Keratinocyte (primary cell): ENCODE data around the gene RETN. TPM values are rescaled to one million over a fixed set of nuclear protein-coding genes. Genes with fewer than 3 reads are reported as not detected.

Experiments used
- DNase-seq: peaks from one replicate; pipeline ENCODE4 v3.0.0-alpha.2; 2011; ENCODE audit warnings: low read depth, missing footprints, low spot score
- FAIRE-seq: peaks from 2 replicates; lab custom pipeline; 2011; peaks lifted over from hg19 to GRCh38; lab: Jason Lieb, UNC
- H2AFZ ChIP-seq: 2 replicates; pipeline ENCODE4 v1.6.0; 2012; ENCODE audit warnings: low read length, control low read depth, inconsistent platforms; ENCODE audit not compliant: control insufficient read depth
- H3K27ac ChIP-seq: 2 replicates; pipeline ENCODE4 v1.5.1; 2011; ENCODE audit warnings: low read length; ENCODE audit not compliant: control insufficient read depth, insufficient read depth
- H3K27me3 ChIP-seq: 3 replicates; pipeline ENCODE4 v1.6.0; 2011; ENCODE audit warnings: low read length; ENCODE audit not compliant: control insufficient read depth, insufficient read depth; ENCODE audit errors: extremely low read depth
- H3K36me3 ChIP-seq, 2 experiments: 2 replicates in 1 of 2; 3 replicates in 1 of 2; pipeline ENCODE4 v1.5.1; 2011; ENCODE audit warnings: low read length in 2 of 2, mild to moderate bottlenecking in 1 of 2; ENCODE audit not compliant: control insufficient read depth in 2 of 2, insufficient read depth in 2 of 2; ENCODE audit errors: extremely low read depth in 1 of 2
- H3K4me1 ChIP-seq: 3 replicates; pipeline ENCODE4 v1.5.1; 2011; ENCODE audit warnings: low read length; ENCODE audit not compliant: control insufficient read depth, insufficient read depth; ENCODE audit errors: extremely low read depth
- H3K4me2 ChIP-seq: 3 replicates; pipeline ENCODE4 v1.6.0; 2011; ENCODE audit warnings: low read depth, low read length; ENCODE audit not compliant: control insufficient read depth, insufficient read depth; ENCODE audit errors: extremely low read depth
- H3K4me3 ChIP-seq, 3 experiments: fragments of 200-600 bp in 1 of 3; sonication (generic) in 1 of 3; 2 replicates in 2 of 3; 3 replicates in 1 of 3; pipeline ENCODE4 v1.5.1; 2011 to 2016; ENCODE audit warnings: low read length in 3 of 3, mild to moderate bottlenecking in 3 of 3, control low read depth in 2 of 3, inconsistent platforms in 1 of 3, low read depth in 1 of 3, mixed read lengths in 1 of 3, mixed run types in 1 of 3, moderate library complexity in 1 of 3; ENCODE audit not compliant: control insufficient read depth in 2 of 3, insufficient read depth in 2 of 3; ENCODE audit errors: extremely low read depth in 1 of 3
- H3K79me2 ChIP-seq: 2 replicates; pipeline ENCODE4 v1.6.0; 2012; ENCODE audit warnings: low read length; ENCODE audit not compliant: control insufficient read depth, insufficient read depth
- H3K9ac ChIP-seq: 3 replicates; pipeline ENCODE4 v1.6.0; 2011; ENCODE audit warnings: low read length; ENCODE audit not compliant: control insufficient read depth, insufficient read depth; ENCODE audit errors: extremely low read depth
- H3K9me1 ChIP-seq: 3 replicates; pipeline ENCODE4 v1.6.0; 2011; ENCODE audit warnings: low read length; ENCODE audit not compliant: control insufficient read depth, insufficient read depth; ENCODE audit errors: extremely low read depth
- H3K9me3 ChIP-seq: 2 replicates; pipeline ENCODE4 v1.5.1; 2012; ENCODE audit warnings: low read depth, low read length; ENCODE audit not compliant: control insufficient read depth
- H4K20me1 ChIP-seq: 3 replicates; pipeline ENCODE4 v1.6.0; 2011; ENCODE audit warnings: low read length; ENCODE audit not compliant: control insufficient read depth, insufficient read depth; ENCODE audit errors: extremely low read depth
- CTCF ChIP-seq, 3 experiments: IDR thresholded peaks in 1 of 3; conservative IDR thresholded peaks in 1 of 3; optimal IDR thresholded peaks in 1 of 3; 2 replicates in 2 of 3; 3 replicates in 1 of 3; pipeline versions ENCODE3 to v1.5.1; 2011; ENCODE audit warnings: low read length in 3 of 3, mild to moderate bottlenecking in 3 of 3, moderate library complexity in 2 of 3, control low read depth in 1 of 3, inconsistent platforms in 1 of 3; ENCODE audit not compliant: insufficient read depth in 2 of 3; ENCODE audit errors: extremely low read depth in 1 of 3
- EZH2 ChIP-seq: IDR thresholded peaks from one replicate; pipeline ENCODE4 v1.6.1; 2012; ENCODE audit warnings: inconsistent platforms, mild to moderate bottlenecking, low read length, moderate library complexity
- dilution Hi-C: fragments of 300-500 bp; cut with MboI; formaldehyde crosslinking; loops from one replicate; pipeline ENCODE4 v1.7.0; 2020; ENCODE audit warnings: low sequenced_read_pairs; ENCODE audit not compliant: extremely low pct_ligation_motif_present
- polyA plus RNA-seq, 5 experiments: library from polyadenylated mRNA; depleted of rRNA in 3 of 5; stranded (reverse) in 3 of 5; stranded (forward) in 1 of 5; unstranded in 1 of 5; fragments of >200 nt; gene quantifications; 1 replicate in 1 of 5; 2 replicates in 3 of 5; 3 replicates in 1 of 5; pipeline versions ENCODE4 v1.2.1 to v1.2.3, GENCODE V29; 2011 to 2012; ENCODE audit warnings: missing spikeins in 2 of 5, low read depth in 1 of 5, low replicate concordance in 1 of 5

RETN gene
- polyA plus RNA-seq, 1 donor (not counting 4 experiments of a cell fraction or from before 2014, with no cell fraction given), result not detected

- Histone ChIP-seq H3K4me3 (no peak overlapping the region), H3K9me1 (no peaks in the 10 kb centered on the region), H3K27ac (no peak overlapping the region), H3K36me3 (peaks cover 18 to 22% of the 10 kb centered on the region in 2 experiments), H3K9me3 (no peaks in the 10 kb centered on the region), H3K27me3 (no peaks in the 10 kb centered on the region), H3K4me2 (no peak overlapping the region), H3K79me2 (peaks cover 50% of the 10 kb centered on the region), H4K20me1 (no peaks in the 10 kb centered on the region), H3K4me1 (peaks cover 14% of the 10 kb centered on the region), H3K9ac (no peak overlapping the region), H2AFZ (no peak overlapping the region)
- FAIRE-seq (no peak), DNase-seq (no peak)
- dilution Hi-C loops, result no loop called here
- no peak for TF ChIP-seq CTCF (optimal IDR thresholded peaks at IDR 0.05 in 1 of 3, IDR thresholded peaks at IDR 0.05 in 1 of 3, conservative IDR thresholded peaks at IDR 0.05 in 1 of 3; ENCODE audit: extremely low read depth in 1 of 3, insufficient read depth in 2 of 3, low read length in 3 of 3)
- no peak for TF ChIP-seq EZH2
Observed at GRCh38 chr19:7625763-7626372, 43.0 kb upstream of the RETN start.

- Histone ChIP-seq H3K4me2 (no peak overlapping the region), H3K9me3 (no peaks in the 10 kb centered on the region), H3K79me2 (peaks cover 56% of the 10 kb centered on the region), H2AFZ (no peak overlapping the region), H3K27ac (no peak overlapping the region), H3K9ac (no peak overlapping the region), H4K20me1 (no peaks in the 10 kb centered on the region), H3K4me1 (peaks cover 14% of the 10 kb centered on the region), H3K36me3 (peaks cover 13 to 18% of the 10 kb centered on the region in 2 experiments), H3K4me3 (no peak overlapping the region), H3K9me1 (no peaks in the 10 kb centered on the region), H3K27me3 (no peaks in the 10 kb centered on the region)
- DNase-seq (no peak), FAIRE-seq (no peak)
- TF ChIP-seq EZH2 (no peak), CTCF (optimal IDR thresholded peaks at IDR 0.05 in 1 of 3, IDR thresholded peaks at IDR 0.05 in 1 of 3, conservative IDR thresholded peaks at IDR 0.05 in 1 of 3; ENCODE audit: extremely low read depth in 1 of 3, insufficient read depth in 2 of 3, low read length in 3 of 3) (no peak)
- dilution Hi-C loops, result no loop called here
Observed at GRCh38 chr19:7627166-7627565, 41.7 kb upstream of the RETN start.
